RKO (cell line): ENCODE measurements around the gene ANKRD18B.
"Not testable (repeated sequence)": the region's sequence is repeated elsewhere in the genome, so short reads cannot be mapped to it uniquely, and the experiment has no call there.

ENCODE experiments used
- DNase-seq: peaks from one replicate; pipeline ENCODE4 v3.0.0-alpha.2; 2016; ENCODE audit warnings: low spot score

The ANKRD18B gene

GRCh38 chr9:33535541-33535940 is 11.5 kb downstream of the ANKRD18B start:
- no peak for DNase-seq

GRCh38 chr9:33543463-33543862 is 19.4 kb downstream of the ANKRD18B start:
- DNase-seq: not testable (repeated sequence)

- DNase-seq: not testable (repeated sequence)
Measured at GRCh38 chr9:33545715-33546114, 21.7 kb downstream of the ANKRD18B start.

GRCh38 chr9:33548816-33549215 is 24.8 kb downstream of the ANKRD18B start:
- DNase-seq: not testable (repeated sequence)

GRCh38 chr9:33549418-33549817 is 25.4 kb downstream of the ANKRD18B start:
- not testable (repeated sequence) for DNase-seq

GRCh38 chr9:33551183-33551582 is 27.1 kb downstream of the ANKRD18B start:
- not testable (repeated sequence) for DNase-seq

- not testable (repeated sequence) for DNase-seq
Measured at GRCh38 chr9:33552315-33552725, 28.3 kb downstream of the ANKRD18B start.

- DNase-seq: not testable (repeated sequence)
Measured at GRCh38 chr9:33560217-33560616, 36.2 kb downstream of the ANKRD18B start.

GRCh38 chr9:33562196-33562595 is 38.1 kb downstream of the ANKRD18B start:
- DNase-seq: not testable (repeated sequence)

GRCh38 chr9:33567776-33568175 is 43.7 kb downstream of the ANKRD18B start:
- DNase-seq: not testable (repeated sequence)

- DNase-seq: not testable (repeated sequence)
Measured at GRCh38 chr9:33577786-33578185, 53.7 kb downstream of the ANKRD18B start.

GRCh38 chr9:33579996-33580395 is 55.9 kb downstream of the ANKRD18B start:
- DNase-seq: not testable (repeated sequence)

- not testable (repeated sequence) for DNase-seq
Measured at GRCh38 chr9:33582686-33583085, 58.6 kb downstream of the ANKRD18B start.

- DNase-seq: not testable (repeated sequence)
Measured at GRCh38 chr9:33586128-33586527, 62.1 kb downstream of the ANKRD18B start.

- DNase-seq: not testable (repeated sequence)
Measured at GRCh38 chr9:33587799-33588198, 63.7 kb downstream of the ANKRD18B start.

GRCh38 chr9:33588876-33589275 is 64.8 kb downstream of the ANKRD18B start:
- DNase-seq: not testable (repeated sequence)

GRCh38 chr9:33590857-33591256 is 66.8 kb downstream of the ANKRD18B start:
- not testable (repeated sequence) for DNase-seq

- not testable (repeated sequence) for DNase-seq
Measured at GRCh38 chr9:33596974-33597373, 72.9 kb downstream of the ANKRD18B start.

GRCh38 chr9:33597386-33597785 is 73.3 kb downstream of the ANKRD18B start:
- not testable (repeated sequence) for DNase-seq

- not testable (repeated sequence) for DNase-seq
Measured at GRCh38 chr9:33598796-33599379, 74.8 kb downstream of the ANKRD18B start.

GRCh38 chr9:33600911-33601310 is 76.9 kb downstream of the ANKRD18B start:
- not testable (repeated sequence) for DNase-seq

- DNase-seq: not testable (repeated sequence)
Measured at GRCh38 chr9:33604249-33604648, 80.2 kb downstream of the ANKRD18B start.

- DNase-seq: not testable (repeated sequence)
Measured at GRCh38 chr9:33604936-33605335, 80.9 kb downstream of the ANKRD18B start.

GRCh38 chr9:33611358-33611757 is 87.3 kb downstream of the ANKRD18B start:
- DNase-seq: no peak
